GM21786 (cell line): ENCODE results near the gene MCM5.
A peak's percentile ranks its signal among the peaks of the same experiment; 100 is the strongest.
"Not testable (repeated sequence)": the region's sequence is repeated elsewhere in the genome, so short reads cannot be mapped to it uniquely, and the experiment has no call there.

Experiments used
- ATAC-seq: cut with Tn5 transposase; IDR thresholded peaks from one replicate; pipeline ENCODE4 v1.9.1; 2021; ENCODE audit not compliant: unreplicated experiment

The MCM5 gene

DNA sequence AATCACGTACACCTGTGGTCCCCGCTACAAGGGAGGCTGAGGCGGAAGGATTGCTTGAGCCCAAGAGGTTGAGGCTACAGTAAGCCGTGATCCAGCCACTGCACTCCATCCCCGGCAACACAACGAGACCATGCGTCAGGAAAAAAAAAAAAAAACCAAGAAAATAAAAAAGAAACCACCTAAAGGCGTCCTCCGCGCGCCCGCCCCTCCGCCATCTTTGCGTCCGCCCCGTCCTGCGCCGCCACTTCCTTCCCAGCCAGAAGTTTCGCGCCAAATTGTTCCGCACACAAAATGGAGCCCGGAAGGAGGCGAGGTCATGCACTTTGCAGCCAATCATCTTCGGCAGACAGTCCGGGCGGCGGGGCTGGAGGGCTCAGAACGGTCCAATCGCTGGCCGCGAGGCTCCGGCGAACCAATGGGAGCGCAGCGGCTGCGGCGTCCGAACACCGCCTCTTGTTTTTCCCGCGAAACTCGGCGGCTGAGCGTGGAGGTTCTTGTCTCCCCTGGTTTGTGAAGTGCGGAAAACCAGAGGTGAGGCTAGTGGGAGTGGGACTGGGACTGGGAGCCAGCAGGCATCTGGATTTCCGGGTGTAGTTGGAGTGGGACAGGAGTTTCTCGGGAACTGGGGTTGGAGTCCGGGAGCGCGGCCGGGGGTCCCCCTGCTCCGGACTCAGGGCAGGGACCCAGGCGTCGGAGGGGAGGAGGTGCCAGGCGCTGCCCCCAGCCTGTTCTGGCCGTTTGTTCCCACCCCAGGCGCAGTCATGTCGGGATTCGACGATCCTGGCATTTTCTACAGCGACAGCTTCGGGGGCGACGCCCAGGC is at the start of gene MCM5:
TSS of gene MCM5 (plus strand) at position 463 of the 823 bp plus-strand sequence. CDS start at position 762, 299 bp downstream.
- peak; percentile 94 for ATAC-seq

DNA sequence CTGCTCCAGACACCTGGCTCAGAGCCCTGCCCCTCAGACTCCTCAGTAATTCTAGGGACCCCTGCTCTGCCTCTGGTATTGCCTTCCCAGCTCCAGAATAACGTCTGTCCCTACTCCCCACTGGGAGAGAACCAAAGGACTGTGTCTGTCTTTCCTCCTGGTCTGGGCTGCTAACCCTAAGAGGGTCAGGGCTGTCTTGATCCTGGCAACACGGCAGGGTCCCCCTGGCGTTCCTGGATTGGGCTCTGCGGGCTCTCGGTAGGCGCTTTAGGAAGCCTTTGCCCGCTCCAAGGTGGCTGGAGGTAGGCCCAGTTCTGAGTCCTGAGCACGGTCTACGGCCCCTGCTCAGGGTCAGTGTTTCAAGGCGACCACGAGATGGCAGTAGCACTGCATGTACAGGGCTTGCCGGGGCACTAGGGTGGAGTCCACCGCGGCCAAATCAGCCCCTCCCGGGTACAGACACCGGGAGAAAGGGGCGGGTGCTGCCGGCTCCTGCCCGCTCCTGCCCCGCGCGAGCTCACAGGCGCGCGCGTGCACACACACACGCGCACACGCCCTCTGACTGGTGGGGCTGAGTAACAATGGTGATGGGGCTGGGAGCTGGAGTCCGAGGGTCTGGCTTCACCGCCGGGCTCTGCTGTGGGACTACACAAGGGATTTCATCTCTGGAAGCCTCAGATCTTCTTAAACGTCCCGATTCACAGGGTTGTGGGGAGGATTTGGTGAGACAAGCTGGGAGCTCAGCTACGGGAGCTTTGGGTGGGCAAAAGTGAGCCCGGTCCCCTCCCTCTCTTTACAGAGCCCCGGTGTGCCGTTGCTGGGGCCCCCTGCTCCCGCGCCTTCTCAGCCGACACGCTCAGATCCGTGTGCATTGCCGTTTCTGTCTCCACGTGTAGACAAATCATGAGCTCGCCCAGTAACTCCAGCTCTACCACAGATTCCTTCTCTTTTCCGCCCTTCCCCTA is 49.1 kb upstream of the MCM5 start:
- ATAC-seq, result peak; percentile 74

GRCh38 chr22:35352214-35353111 is 47.5 kb upstream of the MCM5 start:
- peak; percentile 49 for ATAC-seq

- ATAC-seq, result no peak
Measured at GRCh38 chr22:35353318-35353717, 46.6 kb upstream of the MCM5 start.

GRCh38 chr22:35354068-35354467 is 45.9 kb upstream of the MCM5 start:
- ATAC-seq, result no peak

- no peak for ATAC-seq
Measured at GRCh38 chr22:35357883-35358621, 41.9 kb upstream of the MCM5 start.

DNA sequence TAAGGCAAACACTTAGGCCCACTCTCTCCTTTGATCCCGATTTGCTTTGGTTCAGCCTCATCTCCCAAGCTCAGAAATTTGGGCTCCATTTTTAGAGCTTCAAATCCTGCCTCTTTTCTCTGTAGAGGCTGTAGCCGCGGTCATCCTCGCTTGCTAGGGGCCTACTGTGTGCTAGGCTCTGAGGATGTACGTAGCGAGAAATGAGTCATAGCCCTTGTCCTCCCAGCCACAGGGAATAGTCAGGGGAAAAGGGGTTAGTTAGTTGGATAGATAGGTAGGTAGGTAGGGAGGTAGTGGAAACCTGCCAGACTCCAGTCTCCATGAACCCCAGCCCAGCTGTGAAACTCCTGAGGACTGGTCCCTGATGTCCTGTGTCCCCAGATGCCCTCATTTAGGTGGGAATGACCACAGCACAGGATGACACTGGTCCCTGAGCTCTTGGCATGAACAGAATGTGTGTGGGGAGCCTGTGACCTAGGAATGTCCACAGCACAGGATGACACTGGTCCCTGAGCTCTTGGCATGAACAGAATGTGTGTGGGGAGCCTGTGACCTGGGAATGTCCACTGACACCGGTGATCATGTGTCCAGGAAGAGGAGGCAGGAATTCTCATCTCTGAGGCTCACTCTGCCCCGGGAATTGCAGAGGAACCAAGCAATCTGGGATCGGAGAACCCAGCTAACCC is 40.4 kb upstream of the MCM5 start:
- ATAC-seq, result no peak

- no peak for ATAC-seq
Measured at GRCh38 chr22:35361001-35361558, 38.9 kb upstream of the MCM5 start.

GRCh38 chr22:35363566-35364086 is 36.3 kb upstream of the MCM5 start:
- ATAC-seq, result no peak

DNA sequence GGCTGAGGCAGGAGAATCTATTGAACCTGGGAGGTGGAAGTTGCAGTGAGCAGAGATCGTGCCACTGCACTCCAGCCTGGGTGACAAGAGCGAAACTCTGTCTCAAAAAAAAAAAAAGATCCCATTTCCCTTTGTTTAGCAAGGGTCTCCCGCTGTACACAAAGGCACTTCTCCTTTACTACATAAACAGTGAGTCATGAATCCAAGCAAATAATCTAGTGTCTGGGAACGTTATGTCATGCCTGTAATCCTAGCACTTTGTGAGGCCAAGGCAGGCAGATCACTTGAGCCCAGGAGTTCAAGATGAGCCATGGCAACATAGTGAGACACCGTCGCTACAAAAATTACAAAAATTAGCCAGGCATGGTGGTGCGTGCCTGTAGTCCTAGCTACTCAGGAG is 35.7 kb upstream of the MCM5 start:
- not testable (repeated sequence) for ATAC-seq

- ATAC-seq, result peak; percentile 60
Measured at GRCh38 chr22:35367331-35367886, 32.5 kb upstream of the MCM5 start.

DNA sequence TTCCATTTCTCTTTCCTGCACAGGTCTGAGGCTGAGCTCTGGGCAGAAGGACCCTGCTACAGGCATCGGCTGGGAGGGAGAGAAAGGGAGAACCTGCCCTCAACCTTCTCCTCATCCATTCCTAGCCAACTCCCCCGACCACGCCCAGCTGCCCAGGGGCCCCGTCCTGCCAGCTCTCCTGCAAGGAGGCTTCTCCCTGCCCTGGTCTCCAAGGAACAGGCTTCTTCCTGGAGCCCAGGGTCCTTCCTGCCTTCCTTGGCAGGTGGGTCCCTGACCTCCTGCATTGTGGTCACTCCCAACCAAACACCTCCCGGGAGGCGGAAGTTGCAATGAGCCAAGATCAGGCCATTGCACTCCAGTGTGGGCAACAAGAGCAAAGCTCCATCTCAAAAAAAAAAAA is 31.6 kb upstream of the MCM5 start:
- no peak for ATAC-seq

- ATAC-seq, result no peak
Measured at GRCh38 chr22:35369996-35370395, 29.9 kb upstream of the MCM5 start.

- no peak for ATAC-seq
Measured at GRCh38 chr22:35373781-35374180, 26.2 kb upstream of the MCM5 start.

- ATAC-seq, result no peak
Measured at GRCh38 chr22:35375031-35375430, 24.9 kb upstream of the MCM5 start.

- no peak for ATAC-seq
Measured at GRCh38 chr22:35375526-35375925, 24.4 kb upstream of the MCM5 start.

DNA sequence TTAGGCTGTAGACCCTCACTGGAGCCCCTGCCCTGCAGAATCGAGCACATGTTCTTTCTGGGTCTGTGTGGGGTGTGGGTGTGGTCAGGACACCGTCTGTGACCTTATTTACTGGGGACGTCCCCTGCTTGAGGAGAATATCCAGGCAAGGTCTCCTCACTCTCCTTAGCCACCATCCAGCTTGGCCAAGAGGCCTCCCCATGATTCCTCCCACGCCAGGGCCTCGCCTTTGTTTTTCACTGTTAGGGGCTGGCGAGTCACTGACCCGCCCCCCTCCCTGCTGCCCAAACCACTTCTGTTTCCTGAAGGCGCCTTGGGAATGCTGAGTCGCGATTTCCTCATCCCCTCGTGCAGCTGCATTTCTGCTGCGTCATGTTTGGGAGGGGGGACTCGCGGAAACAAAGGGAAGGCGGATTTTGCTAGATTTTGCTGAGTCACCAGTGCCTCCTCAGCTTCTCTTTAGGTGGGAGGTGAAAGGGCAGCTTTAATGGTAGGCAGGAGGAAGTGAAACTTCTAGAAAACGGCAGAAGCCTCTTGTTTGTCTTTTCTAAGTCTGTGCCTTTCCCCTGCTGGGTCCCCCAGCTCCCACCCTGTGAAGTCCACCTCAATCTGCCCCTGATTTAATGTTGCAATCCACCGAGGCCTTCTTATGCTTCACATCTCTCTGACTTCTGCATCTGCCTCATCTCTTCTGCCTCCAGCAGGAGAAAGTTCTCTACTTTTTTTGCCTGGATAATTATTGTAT is 23.0 kb upstream of the MCM5 start:
- ATAC-seq, result peak; percentile 63

- no peak for ATAC-seq
Measured at GRCh38 chr22:35377735-35378134, 22.2 kb upstream of the MCM5 start.
